ENCODE data around the gene GRIN2C. TPM values are rescaled to one million over a fixed set of nuclear protein-coding genes. Genes with fewer than 3 reads are reported as not detected.

GRIN2C gene
- total and polyA plus RNA-seq, 9 of the 15 experiments (the other 6 are each of a cell fraction or from before 2014, with no cell fraction given) = under 0.01 to 0.33 (median 0.10) TPM; not detected in 2

DNA sequence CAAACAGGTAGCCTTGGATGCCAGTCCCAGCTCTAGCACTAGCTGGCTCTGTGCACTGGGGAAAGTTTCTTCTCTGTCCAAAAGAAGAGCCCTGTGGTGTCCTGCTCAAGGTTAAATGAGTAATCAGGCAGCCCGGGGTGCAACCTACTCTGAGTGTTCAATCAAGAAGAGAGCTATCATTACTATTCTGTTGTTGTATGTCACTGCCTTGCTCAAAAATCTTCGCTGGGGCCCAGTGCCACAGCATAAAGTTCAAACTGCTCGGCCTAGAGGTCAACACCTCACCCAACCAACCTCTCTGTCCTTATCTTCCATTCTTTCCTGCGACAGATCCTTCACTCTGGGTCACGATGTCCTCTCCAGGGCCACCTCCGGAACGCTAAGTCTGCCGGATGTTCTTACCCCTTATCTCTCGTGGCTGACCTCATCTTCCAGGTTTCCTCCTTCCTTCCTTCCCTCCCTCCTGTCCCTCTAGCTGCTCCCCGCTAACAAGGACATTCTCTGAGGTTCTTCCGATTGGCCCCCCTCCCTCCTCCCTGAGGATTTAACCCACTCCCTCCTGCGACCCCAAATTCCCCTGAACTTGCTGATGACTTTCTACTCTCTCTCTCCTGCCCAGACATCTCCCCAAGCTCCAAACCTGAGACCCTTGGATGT lies 8.7 kb upstream of the GRIN2C start (continued):
- TF ChIP-seq KLF10 (CRISPR knock-in tag; IDR thresholded peaks at IDR 0.05) (no peak), NCOA1 (IDR thresholded peaks at IDR 0.05; ENCODE audit: low read depth) (peak; percentile 78), CSDE1 (IDR thresholded peaks at IDR 0.05) (no peak), TFAM (CRISPR knock-in tag; conservative IDR thresholded peaks at IDR 0.05) (no peak), EP300 (IDR thresholded peaks at IDR 0.05; ENCODE audit: low read length) (peak; percentile 83), STAT5B (CRISPR knock-in tag; IDR thresholded peaks at IDR 0.05) (no peak), GTF2F1 (IDR thresholded peaks at IDR 0.05; ENCODE audit: low read depth, low read length) (no peak), SMARCE1 (IDR thresholded peaks at IDR 0.05) (peak; percentile 94), NR2F6 (CRISPR knock-in tag; IDR thresholded peaks at IDR 0.05) (no peak), KDM1A (IDR thresholded peaks at IDR 0.05) (peak; percentile 87 to 89), ZBTB5 (IDR thresholded peaks at IDR 0.05) (peak; percentile 50; the same call in 1 of the 2 replicates), AFF1 (IDR thresholded peaks at IDR 0.05; ENCODE audit: low read depth in 1 of 2, partially characterized antibody in 2 of 2) (no peak), ATF3 (IDR thresholded peaks at IDR 0.05) (peak; percentile 95), ATF3 (CRISPR knock-in tag; conservative IDR thresholded peaks at IDR 0.05) (peak; percentile 60; the same call in 1 of the 2 replicates), ZNF431 (CRISPR knock-in tag; IDR thresholded peaks at IDR 0.05) (no peak), DLX4 (CRISPR knock-in tag; IDR thresholded peaks at IDR 0.05) (no peak), MBD1 (CRISPR knock-in tag; IDR thresholded peaks at IDR 0.05) (no peak), SMC3 (conservative IDR thresholded peaks at IDR 0.05; ENCODE audit: insufficient read depth, low read depth, low read length) (no peak)
- TF ChIP-seq, protein P1, sequence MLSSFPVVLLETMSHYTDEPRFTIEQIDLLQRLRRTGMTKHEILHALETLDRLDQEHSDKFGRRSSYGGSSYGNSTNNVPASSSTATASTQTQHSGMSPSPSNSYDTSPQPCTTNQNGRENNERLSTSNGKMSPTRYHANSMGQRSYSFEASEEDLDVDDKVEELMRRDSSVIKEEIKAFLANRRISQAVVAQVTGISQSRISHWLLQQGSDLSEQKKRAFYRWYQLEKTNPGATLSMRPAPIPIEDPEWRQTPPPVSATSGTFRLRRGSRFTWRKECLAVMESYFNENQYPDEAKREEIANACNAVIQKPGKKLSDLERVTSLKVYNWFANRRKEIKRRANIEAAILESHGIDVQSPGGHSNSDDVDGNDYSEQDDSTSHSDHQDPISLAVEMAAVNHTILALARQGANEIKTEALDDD (IDR thresholded peaks at IDR 0.05) = no peak; the same call in 1 of the 2 replicates

All from K562 (cell line).